Right lobe of liver (tissue), 6 donors: ENCODE results near the gene TUFT1. TPM values are rescaled to one million over a fixed set of nuclear protein-coding genes. Genes with fewer than 3 reads are reported as not detected.

ENCODE experiments used
- ATAC-seq, 4 donors: fragments of 200-7000 bp; cut with Tn5 transposase; one replicate each; pipeline ENCODE4 v1.9.1; 2020; ENCODE audit warnings: mild to moderate bottlenecking in 4 of 4, moderate library complexity in 4 of 4
- DNase-seq, 3 donors: peaks; one replicate each; pipeline ENCODE4 v3.0.0-alpha.2; 2020
- H3K27ac ChIP-seq, 3 donors: fragments of 200-600 bp; one replicate each; pipeline ENCODE4 v1.8.0; 2022
- H3K27me3 ChIP-seq, 2 donors: fragments of 200-600 bp; one replicate each; pipeline ENCODE4 v1.8.0; 2022
- H3K36me3 ChIP-seq, 4 donors: fragments of 200-600 bp; sonication (generic) in 1 of 4; one replicate each; pipeline versions ENCODE4 v1.5.1 to v1.8.0; 2017 to 2022; ENCODE audit warnings: control low read depth in 1 of 4
- H3K4me1 ChIP-seq, 4 donors: fragments of 200-600 bp; sonication (generic) in 1 of 4; one replicate each; pipeline versions ENCODE4 v1.5.1 to v1.8.0; 2017 to 2022; ENCODE audit warnings: control low read depth in 1 of 4
- H3K4me3 ChIP-seq, 3 donors: fragments of 200-600 bp; one replicate each; pipeline ENCODE4 v1.8.0; 2022
- H3K9me3 ChIP-seq, 4 donors: fragments of 200-600 bp; sonication (generic) in 1 of 4; one replicate each; pipeline versions ENCODE4 v1.5.1 to v1.8.0; 2017 to 2022; ENCODE audit warnings: control low read depth in 1 of 4
- POLR2A ChIP-seq: fragments of 450-650 bp; IDR thresholded peaks from one replicate; pipeline ENCODE4 v1.6.1; 2017; ENCODE audit warnings: antibody characterized with exemption, mild to moderate bottlenecking
- WGBS: methylation state at CpG from one replicate; pipeline ENCODE4 v1.1.6; 2018; ENCODE audit warnings: low coverage, low lambda C conversion rate; ENCODE audit not compliant: insufficient coverage; ENCODE audit errors: missing lambda C conversion rate; 5-methylcytosine and 5-hydroxymethylcytosine counted together
- intact Hi-C, 2 donors: fragments of 100-400 bp; cut with DNase I; formaldehyde crosslinking; loops; one replicate each; pipeline versions ENCODE4 v1.11.2 to v1.14.1; 2022
- total RNA-seq, 6 experiments: library from RNA; depleted of rRNA in 2 of 6; stranded (reverse); fragments of >200 nt in 2 of 6; fragmentation: NEBNext Ultra II Directional in 3 of 6; extraction: Animal tissue kit (Norgen Biotek cat#: 25700) in 3 of 6; gene quantifications; one replicate each; pipeline versions ENCODE4 v1.1.0 to v1.2.4, GENCODE V29; 2016 to 2023
- TF ChIP-seq, protein P1 (sequence below), 4 donors: fragments of 200-600 bp in 3 of 4; fragments of 450-650 bp in 1 of 4; IDR thresholded peaks; one replicate each; pipeline versions ENCODE4 v1.5.1 to v1.8.0; 2016 to 2022; ENCODE audit warnings: antibody characterized with exemption in 4 of 4, mild to moderate bottlenecking in 2 of 4
- donor health status: DM: no; HTN: yes; CAD: no.
- donor health status: DM: no; HTN: no; CAD: no.
- donor health status: DM: no; HTN: no; CAD: no.
- donor health status: DM: no; HTN: yes; CAD: no.
- donor health status: DM: no; HTN: yes; CAD: no.

TUFT1 gene
- total RNA-seq, 6 experiments from 2014 or later = 1.6 to 8.0 (median 3.1) TPM

DNA sequence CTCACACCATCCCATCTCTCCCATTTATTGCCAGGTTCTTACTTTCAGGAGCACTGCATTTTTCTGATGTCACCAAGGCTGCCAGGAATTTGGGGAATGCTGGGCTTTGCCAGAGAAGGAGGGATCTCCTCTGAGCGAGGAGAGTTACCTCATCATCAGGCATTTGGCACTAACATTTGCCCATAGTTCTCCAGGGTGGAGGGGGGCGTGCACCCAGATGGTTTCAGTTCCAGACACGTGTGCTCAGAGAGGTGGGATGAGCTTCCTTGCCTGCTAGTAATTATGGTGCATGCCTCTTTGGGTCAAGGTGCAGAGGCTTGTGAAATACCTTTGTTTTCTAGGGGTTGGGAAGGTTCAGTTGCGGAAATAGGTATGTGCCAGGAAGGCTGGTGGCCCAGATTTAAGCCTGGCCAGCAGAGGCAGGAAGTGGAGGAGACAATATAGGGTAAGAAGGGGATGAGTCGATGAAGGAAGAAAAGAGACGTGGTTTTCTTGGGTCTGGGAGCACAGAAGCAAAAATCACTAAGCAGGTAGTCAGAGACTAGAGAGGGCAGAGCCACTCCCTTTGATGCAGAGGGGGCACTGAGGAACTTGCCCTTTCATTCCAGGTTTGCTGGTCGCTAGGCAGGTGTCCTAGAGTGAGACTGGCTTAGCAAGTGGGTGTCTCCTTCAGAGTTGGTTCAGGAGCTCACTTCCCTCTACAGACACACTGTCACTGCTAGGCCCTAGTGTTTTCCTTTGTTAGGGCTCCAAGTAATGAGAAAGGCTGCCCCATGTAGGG is 7.2 kb downstream of the TUFT1 start:
- peak; percentile 95 to 98 (median 96) for ATAC-seq
- Histone ChIP-seq H3K4me1 (peaks cover 0 to 13% (median 6%) of the 10 kb centered on the region in 4 donors), H3K9me3 (no peaks in the 10 kb centered on the region), H3K4me3 (no peak overlapping the region), H3K36me3 (no peaks in the 10 kb centered on the region), H3K27ac (peak overlapping the region in 2 of 3 donors; percentile 41 to 54), H3K27me3 (no peaks in the 10 kb centered on the region)
- DNase-seq = peak; percentile 76 to 88 (median 88)
- TF ChIP-seq, protein P1, sequence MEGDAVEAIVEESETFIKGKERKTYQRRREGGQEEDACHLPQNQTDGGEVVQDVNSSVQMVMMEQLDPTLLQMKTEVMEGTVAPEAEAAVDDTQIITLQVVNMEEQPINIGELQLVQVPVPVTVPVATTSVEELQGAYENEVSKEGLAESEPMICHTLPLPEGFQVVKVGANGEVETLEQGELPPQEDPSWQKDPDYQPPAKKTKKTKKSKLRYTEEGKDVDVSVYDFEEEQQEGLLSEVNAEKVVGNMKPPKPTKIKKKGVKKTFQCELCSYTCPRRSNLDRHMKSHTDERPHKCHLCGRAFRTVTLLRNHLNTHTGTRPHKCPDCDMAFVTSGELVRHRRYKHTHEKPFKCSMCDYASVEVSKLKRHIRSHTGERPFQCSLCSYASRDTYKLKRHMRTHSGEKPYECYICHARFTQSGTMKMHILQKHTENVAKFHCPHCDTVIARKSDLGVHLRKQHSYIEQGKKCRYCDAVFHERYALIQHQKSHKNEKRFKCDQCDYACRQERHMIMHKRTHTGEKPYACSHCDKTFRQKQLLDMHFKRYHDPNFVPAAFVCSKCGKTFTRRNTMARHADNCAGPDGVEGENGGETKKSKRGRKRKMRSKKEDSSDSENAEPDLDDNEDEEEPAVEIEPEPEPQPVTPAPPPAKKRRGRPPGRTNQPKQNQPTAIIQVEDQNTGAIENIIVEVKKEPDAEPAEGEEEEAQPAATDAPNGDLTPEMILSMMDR (IDR thresholded peaks at IDR 0.05) = peak in 1 of 4 donors; percentile 7
- TF ChIP-seq POLR2A = no peak
- intact Hi-C loops = loop anchor here in 1 of 2 donors (10.0 kb wide), 1 partner anchor 47 kb away; no protein-coding TSS in a partner anchor
- WGBS = 16% methylated on average over 6 of the region's 7 CpGs

DNA sequence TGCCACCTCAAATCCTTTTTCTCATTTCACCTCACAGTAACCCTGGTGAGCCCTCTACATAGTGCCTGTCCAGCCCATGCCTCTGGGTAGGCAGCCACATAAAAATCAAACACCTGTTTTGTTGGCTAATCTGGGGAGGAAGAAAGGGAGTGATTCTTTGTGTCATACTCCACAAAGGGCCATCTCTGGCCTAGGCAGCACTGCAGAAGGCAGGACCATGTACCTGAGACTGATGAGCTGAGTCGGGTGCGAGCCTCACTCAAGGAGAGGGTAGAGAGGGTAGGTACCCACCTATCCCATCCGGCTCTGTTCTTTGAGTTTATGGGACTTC is 7.8 kb downstream of the TUFT1 start:
- ATAC-seq (no peak), DNase-seq (peak in 1 of 3 donors; percentile 31)
- intact Hi-C loops = loop anchor here in 1 of 2 donors (10.0 kb wide), 1 partner anchor 47 kb away; no protein-coding TSS in a partner anchor
- Histone ChIP-seq H3K9me3 (no peaks in the 10 kb centered on the region), H3K27me3 (no peaks in the 10 kb centered on the region), H3K4me1 (peaks cover 0 to 12% (median 6%) of the 10 kb centered on the region in 4 donors), H3K4me3 (no peak overlapping the region), H3K36me3 (no peaks in the 10 kb centered on the region), H3K27ac (peak overlapping the region in 2 of 3 donors; percentile 41 to 54)
- no peak for TF ChIP-seq POLR2A
- TF ChIP-seq, protein P1 (IDR thresholded peaks at IDR 0.05) = no peak
- no CpG with 5 or more reads among the region's 3 CpGs for WGBS

GRCh38 chr1:151549199-151549598 is 9.1 kb downstream of the TUFT1 start:
- DNase-seq = no peak
- H3K4me3 ChIP-seq = no peak overlapping the region
- no peaks in the 10 kb centered on the region for H3K9me3 ChIP-seq
- WGBS = 100% methylated on average over 1 of the region's 2 CpGs
- no peak overlapping the region for H3K27ac ChIP-seq
- intact Hi-C loops = loop anchor here in 1 of 2 donors (10.0 kb wide), 1 partner anchor 46 kb away; no protein-coding TSS in a partner anchor
- H3K27me3 ChIP-seq = no peaks in the 10 kb centered on the region
- TF ChIP-seq, protein P1 (IDR thresholded peaks at IDR 0.05) = no peak
- TF ChIP-seq POLR2A = no peak
- peaks cover 0 to 12% (median 6%) of the 10 kb centered on the region in 4 donors for H3K4me1 ChIP-seq
- H3K36me3 ChIP-seq = no peaks in the 10 kb centered on the region
- no peak for ATAC-seq

- intact Hi-C loops = no loop called here
- H3K4me3 ChIP-seq = no peak overlapping the region
- ATAC-seq (no peak), DNase-seq (no peak)
- 69% methylated on average over 4 of the region's 4 CpGs for WGBS
- TF ChIP-seq, protein P1 (IDR thresholded peaks at IDR 0.05) = no peak
- H3K4me1 ChIP-seq = no peaks in the 10 kb centered on the region
- no peaks in the 10 kb centered on the region for H3K27me3 ChIP-seq
- no peak overlapping the region for H3K27ac ChIP-seq
- no peaks in the 10 kb centered on the region for H3K9me3 ChIP-seq
- H3K36me3 ChIP-seq = no peaks in the 10 kb centered on the region
Observed at GRCh38 chr1:151553659-151554058, 13.6 kb downstream of the TUFT1 start.
